Measurements from ENCODE around the gene TIGD2. TPM values are rescaled to one million over a fixed set of nuclear protein-coding genes. Genes with fewer than 3 reads are reported as not detected.

TIGD2 gene
- 3.4 and 6.1 TPM in 2 replicates for total RNA-seq

DNA sequence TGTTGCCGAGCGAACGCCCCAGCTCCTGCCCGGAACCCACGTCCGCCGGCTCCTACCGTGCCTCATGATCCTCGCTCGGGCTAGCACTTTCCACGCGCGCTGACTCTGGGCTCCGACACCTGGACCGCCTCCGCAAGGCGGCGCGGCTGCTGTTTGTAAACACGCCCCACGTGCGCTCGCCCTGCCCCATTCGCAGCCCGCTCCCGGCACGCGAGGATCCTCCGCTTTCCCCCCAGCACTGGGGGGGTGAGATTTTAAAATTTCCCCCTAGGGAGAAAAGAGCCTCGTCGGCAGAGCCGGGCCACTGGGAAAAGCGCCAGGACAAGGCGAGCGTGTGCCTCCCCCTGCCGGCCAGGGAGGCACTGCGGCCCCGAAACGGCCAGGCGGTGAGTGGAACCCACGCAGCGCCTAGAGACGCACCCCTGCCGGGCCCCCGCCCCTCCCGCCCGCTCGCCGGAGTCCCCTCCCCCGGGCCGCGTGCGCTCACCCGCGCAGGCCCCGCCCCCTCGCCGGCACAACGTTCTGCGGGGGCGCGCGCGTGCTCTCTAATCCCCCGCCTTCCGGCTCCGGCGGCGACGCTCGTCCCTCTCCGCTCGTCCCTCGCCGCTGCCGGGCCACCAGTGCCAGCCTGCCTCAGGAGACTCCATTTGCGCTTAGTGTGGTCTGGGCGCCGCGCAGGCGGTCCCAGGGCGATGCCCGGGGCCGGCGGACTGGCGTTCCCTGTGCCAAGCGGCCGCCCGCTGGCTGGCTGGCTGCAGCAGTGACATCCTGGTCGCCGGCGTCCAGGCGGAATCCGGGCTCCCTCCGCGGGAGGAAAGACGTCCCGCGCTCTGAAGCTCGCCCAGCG lies at the start of gene TIGD2:
Gene TIGD2 (plus strand): TSS at position 548 of the 847 bp plus-strand sequence. CDS start 1,442 bp downstream, outside the sequence.

Other genes with a start within 250 kb of the TIGD2 start
- 4.9 and 6.0 TPM in 2 replicates for gene FAM13A, start 54.3 kb upstream of the TIGD2 start, total RNA-seq
- gene GPRIN3, start 196.3 kb downstream of the TIGD2 start, total RNA-seq, result 0.81 and 3.5 TPM in 2 replicates